K562 (cell line): ENCODE results near the gene ATL1. TPM values are rescaled to one million over a fixed set of nuclear protein-coding genes. Genes with fewer than 3 reads are reported as not detected.

Experiments used
- ATAC-seq: fragments of 200-7000 bp; cut with Tn5 transposase; 3 replicates; pipeline ENCODE4 v1.9.1; 2020; ENCODE audit warnings: moderate library complexity
- BruUV-seq: library from RNA; stranded (reverse); fragments of 400-500 nt; replicated peaks from 2 replicates; lab custom pipeline; 2021; lab: Mats Ljungman, UMichigan
- CTCF ChIA-PET: fragments of 300-600 bp; formaldehyde crosslinking; extraction: SDS; loops from one replicate; lab custom pipeline; 2021; ENCODE audit warnings: low intra/inter-chr PET ratio; lab: Yijun Ruan, JAX
- POLR2A ChIA-PET: fragments of 300-600, 350-650 bp; sonication (Branson Sonifier 250); formaldehyde crosslinking; extraction: SDS; loops from one replicate; lab custom pipeline; 2021; ENCODE audit warnings: antibody characterized with exemption, inconsistent platforms; lab: Yijun Ruan, JAX
- DNase-seq, 4 experiments: peaks; one replicate each; pipeline versions ENCODE4 v3.0.0 to v3.0.0-alpha.2; 2011 to 2018; ENCODE audit warnings: low spot score in 3 of 4, mixed read lengths in 3 of 4; ENCODE audit errors: extremely low read depth in 1 of 4
- FAIRE-seq: peaks from 2 replicates; lab custom pipeline; 2011; peaks lifted over from hg19 to GRCh38; lab: Jason Lieb, UNC
- H2AFZ ChIP-seq: 2 replicates; pipeline ENCODE4 v1.6.0; 2011; ENCODE audit warnings: low read depth, low read length, control low read depth, inconsistent platforms
- H3K27ac ChIP-seq: fragments of 200-600 bp; 3 replicates; pipeline ENCODE4 v1.8.0; 2011; ENCODE audit warnings: low read depth, mild to moderate bottlenecking, control low read depth, inconsistent platforms, low read length, moderate library complexity, mixed read lengths; ENCODE audit errors: extremely low read depth
- H3K27me3 ChIP-seq, 2 experiments: fragments of 300-600 bp in 1 of 2; 2 replicates in 1 of 2; 3 replicates in 1 of 2; pipeline versions ENCODE4 v1.6.0 to v1.8.0; 2011; ENCODE audit warnings: inconsistent platforms in 2 of 2, low read length in 2 of 2, mild to moderate bottlenecking in 1 of 2, mixed read lengths in 1 of 2, moderate library complexity in 1 of 2; ENCODE audit not compliant: control insufficient read depth in 2 of 2, insufficient read depth in 2 of 2
- H3K36me3 ChIP-seq: fragments of 300-600 bp; 3 replicates; pipeline ENCODE4 v1.8.0; 2011; ENCODE audit warnings: mild to moderate bottlenecking, low read length, inconsistent platforms; ENCODE audit not compliant: control insufficient read depth, insufficient read depth
- H3K4me1 ChIP-seq, 2 experiments: fragments of 200-600 bp in 1 of 2; replicated peaks in 1 of 2; 2 replicates in 1 of 2; 3 replicates in 1 of 2; pipeline versions ENCODE4 v1.5.1 to v1.8.0; 2011; ENCODE audit warnings: inconsistent platforms in 2 of 2, low read length in 2 of 2, mild to moderate bottlenecking in 1 of 2, mixed read lengths in 1 of 2, moderate library complexity in 1 of 2; ENCODE audit not compliant: control insufficient read depth in 2 of 2, insufficient read depth in 2 of 2
- H3K4me2 ChIP-seq: 2 replicates; pipeline ENCODE4 v1.6.1; 2011; ENCODE audit warnings: low read length, control low read depth, inconsistent platforms, mixed read lengths; ENCODE audit not compliant: insufficient read depth
- H3K4me3 ChIP-seq: fragments of 200-600 bp; sonication (generic), shearing (Covaris generic); 2 replicates; pipeline ENCODE4 v1.5.1; 2016; ENCODE audit warnings: control low read depth, inconsistent platforms
- H3K79me2 ChIP-seq: fragments of 200-600 bp; 3 replicates; pipeline ENCODE4 v1.8.0; 2011; ENCODE audit warnings: low read length, inconsistent platforms; ENCODE audit not compliant: control insufficient read depth, insufficient read depth
- H3K9ac ChIP-seq, 2 experiments: 2 replicates each; pipeline versions ENCODE4 v1.6.0 to v1.6.1; 2011; ENCODE audit warnings: low read depth in 2 of 2, low read length in 2 of 2, control low read depth in 1 of 2, inconsistent platforms in 1 of 2, mild to moderate bottlenecking in 1 of 2, mixed read lengths in 1 of 2; ENCODE audit not compliant: insufficient read depth in 1 of 2
- H3K9me1 ChIP-seq: one replicate; pipeline ENCODE4 v1.6.0; 2011; ENCODE audit warnings: inconsistent platforms, mild to moderate bottlenecking, low read length, moderate library complexity; ENCODE audit not compliant: control insufficient read depth, insufficient read depth
- H3K9me3 ChIP-seq: replicated peaks from 2 replicates; pipeline ENCODE4 v1.5.1; 2011; ENCODE audit warnings: low read depth, low read length, inconsistent platforms; ENCODE audit not compliant: control insufficient read depth, insufficient read depth
- H4K20me1 ChIP-seq: replicated peaks from 2 replicates; pipeline ENCODE4 v1.6.1; 2011; ENCODE audit warnings: low read length, inconsistent platforms, mixed read lengths; ENCODE audit not compliant: control insufficient read depth, insufficient read depth
- CBX8 ChIP-seq: fragments of 200-600 bp; sonication (generic); IDR thresholded peaks from 2 replicates; pipeline ENCODE4 v1.6.1; 2012; ENCODE audit warnings: borderline replicate concordance, mixed run types, low read depth, mild to moderate bottlenecking, moderate library complexity, mixed read lengths, low read length, control low read depth, inconsistent platforms; ENCODE audit not compliant: poor library complexity, severe bottlenecking; ENCODE audit errors: extremely low read depth
- COPS2 ChIP-seq: fragments of 450-650 bp; conservative IDR thresholded peaks from 2 replicates; pipeline ENCODE4 v1.6.1; 2016; ENCODE audit warnings: mild to moderate bottlenecking, moderate library complexity
- FOXJ3 ChIP-seq: sonication (generic); formaldehyde crosslinking; IDR thresholded peaks from 2 replicates; pipeline ENCODE4 v1.4.0; 2020; ENCODE audit warnings: mild to moderate bottlenecking, missing genetic modification reagents
- GABPA ChIP-seq: fragments of 200-800 bp; sonication (Bioruptor generic); conservative IDR thresholded peaks from 2 replicates; pipeline ENCODE4 v1.6.1; 2016; ENCODE audit warnings: low read depth, missing genetic modification characterization, missing compliant biosample characterization
- MEIS2 ChIP-seq: fragments of 450-650 bp; IDR thresholded peaks from 2 replicates; pipeline ENCODE4 v1.6.1; 2014; ENCODE audit warnings: mild to moderate bottlenecking; ENCODE audit not compliant: partially characterized antibody
- MTA1 ChIP-seq: fragments of 450-650 bp; IDR thresholded peaks from 2 replicates; pipeline ENCODE4 v1.6.1; 2017; ENCODE audit warnings: borderline replicate concordance
- SMC3 ChIP-seq: conservative IDR thresholded peaks from 2 replicates; pipeline ENCODE4 v1.6.1; 2011; ENCODE audit warnings: low read depth, low read length, improper control_type of control experiment; ENCODE audit not compliant: insufficient read depth
- ZFP36 ChIP-seq: fragments of 150-350 bp; IDR thresholded peaks from 2 replicates; pipeline ENCODE4 v1.6.1; 2018; ENCODE audit warnings: low read length, low read depth; ENCODE audit not compliant: partially characterized antibody
- ZNF133 ChIP-seq: fragments of 250-450 bp; sonication (Bioruptor Pico); IDR thresholded peaks from 2 replicates; pipeline ENCODE4 v1.4.0; 2020; ENCODE audit warnings: mild to moderate bottlenecking
- ZNF511 ChIP-seq: sonication (generic); formaldehyde crosslinking; IDR thresholded peaks from 2 replicates; pipeline ENCODE4 v1.8.0; 2022; ENCODE audit warnings: mild to moderate bottlenecking, missing genetic modification reagents
- ZNF717 ChIP-seq: fragments of 250-450 bp; sonication (Bioruptor Pico); IDR thresholded peaks from 2 replicates; pipeline ENCODE4 v1.5.0; 2021
- ZZZ3 ChIP-seq: fragments of 450-650 bp; IDR thresholded peaks from 2 replicates; pipeline ENCODE4 v1.6.1; 2016; ENCODE audit warnings: antibody characterized with exemption, mild to moderate bottlenecking, moderate library complexity
- WGBS: fragments of 100-300 bp; shearing (Covaris generic); methylation state at CpG from one replicate; pipeline ENCODE4 v1.1.6; 2016; ENCODE audit warnings: low coverage, mixed read lengths; ENCODE audit not compliant: insufficient coverage; ENCODE audit errors: missing lambda C conversion rate; 5-methylcytosine and 5-hydroxymethylcytosine counted together
- in situ Hi-C: fragments of 300-500 bp; cut with MboI; formaldehyde crosslinking; loops from 4 replicates; pipeline ENCODE4 v1.15.0; 2018; ENCODE audit warnings: inconsistent platforms, mixed read lengths
- intact Hi-C: fragments of 100-400 bp; cut with micrococcal nuclease; formaldehyde crosslinking; loops from 2 replicates; pipeline ENCODE4 v1.14.2; 2022
- polyA plus RNA-seq, 8 experiments: library from polyadenylated mRNA; depleted of rRNA in 4 of 8; stranded (reverse) in 5 of 8; unstranded in 3 of 8; fragments of >200 nt; fragmentation: Nextera tagmentation in 2 of 8; fragmentation: Illumina TruSeq in 1 of 8; extraction: Ambion mirVana in 2 of 8; extraction: Trizol in 1 of 8; gene quantifications; 2 replicates each; pipeline versions ENCODE4 v1.2.1 to v1.2.3, GENCODE V29; 2011 to 2014; ENCODE audit warnings: inconsistent platforms in 1 of 8, missing spikeins in 1 of 8
- total RNA-seq, 7 experiments: library from RNA; depleted of rRNA in 6 of 7; stranded (reverse); fragments of >200 nt in 6 of 7; fragmentation: Illumina TruSeq in 2 of 7; extraction: Trizol in 2 of 7; gene quantifications; 2 replicates each; pipeline versions ENCODE4 v1.2.1 to v1.2.3, GENCODE V29; 2011 to 2021; ENCODE audit warnings: low replicate concordance in 1 of 7
- TF ChIP-seq, protein P1 (sequence below), 2 experiments: fragments of 450-650 bp; formaldehyde crosslinking in 1 of 2; IDR thresholded peaks; 2 replicates each; pipeline versions ENCODE4 v1.4.0 to v1.6.1; 2014 to 2020; ENCODE audit warnings: mild to moderate bottlenecking in 2 of 2, borderline replicate concordance in 1 of 2, low read depth in 1 of 2

Gene ATL1
- total and polyA plus RNA-seq, 9 of the 15 experiments (the other 6 are each of a cell fraction or from before 2014, with no cell fraction given), result 0.04 to 0.16 (median 0.07) TPM; not detected in 4

DNA sequence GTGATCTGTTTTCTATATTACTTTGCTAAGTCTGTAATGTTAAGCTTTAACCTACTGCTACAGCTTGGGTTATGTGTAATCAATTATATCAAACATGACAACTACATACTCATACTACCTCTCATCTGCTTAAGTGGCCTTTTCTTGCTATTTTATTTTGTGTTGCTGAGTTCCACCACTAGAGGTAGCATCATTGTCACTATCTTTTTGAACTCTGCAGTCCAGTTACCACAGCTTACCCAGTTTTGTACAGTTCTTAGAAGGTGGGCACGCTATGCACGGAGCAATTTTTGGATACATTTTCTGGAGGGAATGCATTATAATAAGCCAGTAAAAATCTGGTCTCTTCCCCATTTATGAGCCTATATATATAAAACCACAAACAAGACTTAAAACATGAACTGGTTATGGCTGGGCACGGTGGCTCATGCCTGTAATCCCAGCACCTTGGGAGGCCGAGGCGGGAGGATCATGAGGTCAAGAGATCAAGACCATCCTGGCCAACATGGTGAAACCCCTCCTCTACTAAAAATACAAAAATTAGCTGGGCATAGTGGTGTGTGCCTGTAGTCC lies 59.7 kb downstream of the ATL1 start:
- no peak overlapping the region for H3K9ac ChIP-seq
- H4K20me1 ChIP-seq, result no peaks in the 10 kb centered on the region
- in situ Hi-C loops, result no loop called here
- no peak overlapping the region for H2AFZ ChIP-seq
- intact Hi-C loops, result loop anchor here (1.0 to 5.0 kb wide), 2 partner anchors 93 to 154 kb away; no protein-coding TSS in a partner anchor
- CTCF ChIA-PET, result no interaction called here
- peak; percentile 90 for ATAC-seq
- H3K4me2 ChIP-seq, result no peak overlapping the region
- peak; percentile 66 for FAIRE-seq
- peak in 2 of 4 experiments; percentile 17 to 31 for DNase-seq
- H3K4me1 ChIP-seq, result no peaks in the 10 kb centered on the region
- H3K79me2 ChIP-seq, result no peaks in the 10 kb centered on the region
- 19% methylated on average over 5 of the region's 5 CpGs for WGBS
- no peak overlapping the region for H3K4me3 ChIP-seq
- H3K9me3 ChIP-seq, result no peaks in the 10 kb centered on the region
- no peaks in the 10 kb centered on the region for H3K27me3 ChIP-seq
- no peak overlapping the region for H3K27ac ChIP-seq
- no peaks in the 10 kb centered on the region for H3K36me3 ChIP-seq
- no TSS peak for BruUV-seq
- H3K9me1 ChIP-seq, result no peaks in the 10 kb centered on the region
- POLR2A ChIA-PET, result interaction anchor here (0.7 kb wide), 1 partner anchor 9 kb away, joined by 3 read pairs; no protein-coding TSS in a partner anchor
- TF ChIP-seq FOXJ3 (CRISPR knock-in tag) (no peak), GABPA (tag) (no peak), SMC3 (0 out of 2 replicates have a peak, but pooled peaks have one; percentile 25), ZNF717 (no peak), ZNF133 (CRISPR knock-in tag) (no peak), CBX8 (no peak), ZNF511 (CRISPR knock-in tag) (no peak), ZFP36 (no peak), MEIS2 (peak; percentile 18), ZZZ3 (no peak), COPS2 (no peak), MTA1 (no peak)
- TF ChIP-seq, protein P1, sequence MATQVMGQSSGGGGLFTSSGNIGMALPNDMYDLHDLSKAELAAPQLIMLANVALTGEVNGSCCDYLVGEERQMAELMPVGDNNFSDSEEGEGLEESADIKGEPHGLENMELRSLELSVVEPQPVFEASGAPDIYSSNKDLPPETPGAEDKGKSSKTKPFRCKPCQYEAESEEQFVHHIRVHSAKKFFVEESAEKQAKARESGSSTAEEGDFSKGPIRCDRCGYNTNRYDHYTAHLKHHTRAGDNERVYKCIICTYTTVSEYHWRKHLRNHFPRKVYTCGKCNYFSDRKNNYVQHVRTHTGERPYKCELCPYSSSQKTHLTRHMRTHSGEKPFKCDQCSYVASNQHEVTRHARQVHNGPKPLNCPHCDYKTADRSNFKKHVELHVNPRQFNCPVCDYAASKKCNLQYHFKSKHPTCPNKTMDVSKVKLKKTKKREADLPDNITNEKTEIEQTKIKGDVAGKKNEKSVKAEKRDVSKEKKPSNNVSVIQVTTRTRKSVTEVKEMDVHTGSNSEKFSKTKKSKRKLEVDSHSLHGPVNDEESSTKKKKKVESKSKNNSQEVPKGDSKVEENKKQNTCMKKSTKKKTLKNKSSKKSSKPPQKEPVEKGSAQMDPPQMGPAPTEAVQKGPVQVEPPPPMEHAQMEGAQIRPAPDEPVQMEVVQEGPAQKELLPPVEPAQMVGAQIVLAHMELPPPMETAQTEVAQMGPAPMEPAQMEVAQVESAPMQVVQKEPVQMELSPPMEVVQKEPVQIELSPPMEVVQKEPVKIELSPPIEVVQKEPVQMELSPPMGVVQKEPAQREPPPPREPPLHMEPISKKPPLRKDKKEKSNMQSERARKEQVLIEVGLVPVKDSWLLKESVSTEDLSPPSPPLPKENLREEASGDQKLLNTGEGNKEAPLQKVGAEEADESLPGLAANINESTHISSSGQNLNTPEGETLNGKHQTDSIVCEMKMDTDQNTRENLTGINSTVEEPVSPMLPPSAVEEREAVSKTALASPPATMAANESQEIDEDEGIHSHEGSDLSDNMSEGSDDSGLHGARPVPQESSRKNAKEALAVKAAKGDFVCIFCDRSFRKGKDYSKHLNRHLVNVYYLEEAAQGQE (IDR thresholded peaks at IDR 0.05; ENCODE audit: borderline replicate concordance), result peak; percentile 41; the same call in 1 of the 2 replicates
- TF ChIP-seq, protein P1 (CRISPR knock-in tag; IDR thresholded peaks at IDR 0.05; ENCODE audit: low read depth), result no peak
